Uterus (tissue), 4 donors: ENCODE results near the gene CDC27. TPM values are rescaled to one million over a fixed set of nuclear protein-coding genes. Genes with fewer than 3 reads are reported as not detected.
"Not testable (repeated sequence)": the region's sequence is repeated elsewhere in the genome, so short reads cannot be mapped to it uniquely, and the experiment has no call there.

Experiments used
- DNase-seq, 2 donors: peaks; one replicate each; pipeline ENCODE4 v3.0.0-alpha.2; 2019 to 2020
- H3K27ac ChIP-seq, 2 donors: fragments of 200-600 bp; sonication (generic); 1 replicate in 1 of 2; 2 replicates in 1 of 2; pipeline ENCODE4 v1.5.1; 2016 to 2018
- H3K27me3 ChIP-seq, 2 donors: fragments of 200-600 bp; sonication (generic); one replicate each; pipeline ENCODE4 v1.5.1; 2018 to 2019; ENCODE audit warnings: control low read depth in 1 of 2
- H3K36me3 ChIP-seq, 2 donors: fragments of 200-600 bp; sonication (generic); one replicate each; pipeline ENCODE4 v1.5.1; 2019; ENCODE audit warnings: control low read depth in 1 of 2
- H3K4me1 ChIP-seq, 2 donors: fragments of 200-600 bp; sonication (generic); one replicate each; pipeline ENCODE4 v1.5.1; 2018 to 2019; ENCODE audit warnings: control low read depth in 1 of 2
- H3K4me3 ChIP-seq, 2 donors: fragments of 200-600 bp; sonication (generic); 1 replicate in 1 of 2; 2 replicates in 1 of 2; pipeline ENCODE4 v1.5.1; 2018 to 2019; ENCODE audit warnings: mild to moderate bottlenecking in 1 of 2
- H3K9me3 ChIP-seq, 2 donors: fragments of 200-600 bp; sonication (generic); one replicate each; pipeline ENCODE4 v1.5.1; 2019; ENCODE audit warnings: control low read depth in 1 of 2
- CTCF ChIP-seq, 4 experiments: fragments of 200-600 bp in 2 of 4; fragments of 450-650 bp in 2 of 4; sonication (generic) in 2 of 4; IDR thresholded peaks; one replicate each; pipeline ENCODE4 v1.5.1; 2016 to 2019; ENCODE audit warnings: antibody characterized with exemption in 4 of 4, mild to moderate bottlenecking in 2 of 4, moderate library complexity in 1 of 4
- POLR2A ChIP-seq, 2 donors: fragments of 450-650 bp; IDR thresholded peaks; one replicate each; pipeline ENCODE4 v1.6.1; 2016; ENCODE audit warnings: antibody characterized with exemption in 2 of 2, mild to moderate bottlenecking in 1 of 2, moderate library complexity in 1 of 2
- intact Hi-C: fragments of 100-400 bp; cut with DNase I; formaldehyde crosslinking; loops from one replicate; pipeline ENCODE4 v1.15.1; 2023; ENCODE audit warnings: low total_unique reads
- total RNA-seq, 4 donors: library from RNA; depleted of rRNA in 3 of 4; stranded (reverse); fragments of >200 nt in 3 of 4; gene quantifications; one replicate each; pipeline versions ENCODE4 v1.1.0 to v1.2.4, GENCODE V29; 2014 to 2023
- donor health status: DM: yes; HTN: yes; CAD: no.

CDC27 gene
- total RNA-seq, 4 donors from 2014 or later = 87.1 to 129 (median 108) TPM

- intact Hi-C loops = no loop called here
- H3K27ac ChIP-seq = no peak overlapping the region
- H3K36me3 ChIP-seq = no peaks in the 10 kb centered on the region
These were observed 69.2 kb downstream of the CDC27 start for GRCh38 chr17:47119746-47120520.

GRCh38 chr17:47117386-47117785 is 71.7 kb downstream of the CDC27 start:
- H3K4me1 ChIP-seq = no peaks in the 10 kb centered on the region

More at GRCh38 chr17:47119746-47120520, 69.2 kb downstream of the CDC27 start:
- no peaks in the 10 kb centered on the region for H3K4me1 ChIP-seq
- TF ChIP-seq POLR2A (IDR thresholded peaks at IDR 0.05) = no peak
- no peak for TF ChIP-seq CTCF (IDR thresholded peaks at IDR 0.05)
- DNase-seq = no peak
- no peaks in the 10 kb centered on the region for H3K9me3 ChIP-seq
- no peaks in the 10 kb centered on the region for H3K27me3 ChIP-seq
- H3K4me3 ChIP-seq = no peak overlapping the region

GRCh38 chr17:47106130-47106529 is 83.0 kb downstream of the CDC27 start:
- Histone ChIP-seq H3K9me3 (no peaks in the 10 kb centered on the region), H3K4me1 (no peaks in the 10 kb centered on the region), H3K36me3 (no peaks in the 10 kb centered on the region), H3K27ac (no peak overlapping the region), H3K27me3 (no peaks in the 10 kb centered on the region), H3K4me3 (no peak overlapping the region)
- DNase-seq = no peak
- no peak for TF ChIP-seq CTCF (IDR thresholded peaks at IDR 0.05)
- no peak for TF ChIP-seq POLR2A (IDR thresholded peaks at IDR 0.05)
- intact Hi-C loops = no loop called here

More at GRCh38 chr17:47117386-47117785, 71.7 kb downstream of the CDC27 start:
- Histone ChIP-seq H3K36me3 (no peaks in the 10 kb centered on the region), H3K9me3 (no peaks in the 10 kb centered on the region), H3K27ac (no peak overlapping the region), H3K27me3 (no peaks in the 10 kb centered on the region), H3K4me3 (no peak overlapping the region)
- no peak for DNase-seq
- intact Hi-C loops = no loop called here
- TF ChIP-seq CTCF (IDR thresholded peaks at IDR 0.05) (no peak), POLR2A (IDR thresholded peaks at IDR 0.05) (no peak)

GRCh38 chr17:47105246-47105645 is 83.8 kb downstream of the CDC27 start:
- intact Hi-C loops, H3K36me3 ChIP-seq: not testable (repeated sequence)

GRCh38 chr17:47102914-47103313 is 86.2 kb downstream of the CDC27 start:
- no peak for TF ChIP-seq POLR2A (IDR thresholded peaks at IDR 0.05)
- no peak for TF ChIP-seq CTCF (IDR thresholded peaks at IDR 0.05)
- Histone ChIP-seq H3K27ac (no peak overlapping the region), H3K4me1 (no peaks in the 10 kb centered on the region), H3K4me3 (no peak overlapping the region), H3K27me3 (no peaks in the 10 kb centered on the region), H3K36me3 (no peaks in the 10 kb centered on the region), H3K9me3 (no peaks in the 10 kb centered on the region)
- no peak for DNase-seq
- intact Hi-C loops = no loop called here

More at GRCh38 chr17:47105246-47105645, 83.8 kb downstream of the CDC27 start:
- H3K9me3 ChIP-seq, H3K4me1 ChIP-seq, H3K4me3 ChIP-seq, H3K27me3 ChIP-seq, H3K27ac ChIP-seq, DNase-seq: not testable (repeated sequence)
